Measurements from ENCODE around the gene STPG3. TPM values are rescaled to one million over a fixed set of nuclear protein-coding genes. Genes with fewer than 3 reads are reported as not detected.
A peak's percentile ranks its signal among the peaks of the same experiment; 100 is the strongest.

STPG3 gene
- total and polyA plus RNA-seq, 9 of the 15 experiments (the other 6 are each of a cell fraction or from before 2014, with no cell fraction given), result not detected

DNA sequence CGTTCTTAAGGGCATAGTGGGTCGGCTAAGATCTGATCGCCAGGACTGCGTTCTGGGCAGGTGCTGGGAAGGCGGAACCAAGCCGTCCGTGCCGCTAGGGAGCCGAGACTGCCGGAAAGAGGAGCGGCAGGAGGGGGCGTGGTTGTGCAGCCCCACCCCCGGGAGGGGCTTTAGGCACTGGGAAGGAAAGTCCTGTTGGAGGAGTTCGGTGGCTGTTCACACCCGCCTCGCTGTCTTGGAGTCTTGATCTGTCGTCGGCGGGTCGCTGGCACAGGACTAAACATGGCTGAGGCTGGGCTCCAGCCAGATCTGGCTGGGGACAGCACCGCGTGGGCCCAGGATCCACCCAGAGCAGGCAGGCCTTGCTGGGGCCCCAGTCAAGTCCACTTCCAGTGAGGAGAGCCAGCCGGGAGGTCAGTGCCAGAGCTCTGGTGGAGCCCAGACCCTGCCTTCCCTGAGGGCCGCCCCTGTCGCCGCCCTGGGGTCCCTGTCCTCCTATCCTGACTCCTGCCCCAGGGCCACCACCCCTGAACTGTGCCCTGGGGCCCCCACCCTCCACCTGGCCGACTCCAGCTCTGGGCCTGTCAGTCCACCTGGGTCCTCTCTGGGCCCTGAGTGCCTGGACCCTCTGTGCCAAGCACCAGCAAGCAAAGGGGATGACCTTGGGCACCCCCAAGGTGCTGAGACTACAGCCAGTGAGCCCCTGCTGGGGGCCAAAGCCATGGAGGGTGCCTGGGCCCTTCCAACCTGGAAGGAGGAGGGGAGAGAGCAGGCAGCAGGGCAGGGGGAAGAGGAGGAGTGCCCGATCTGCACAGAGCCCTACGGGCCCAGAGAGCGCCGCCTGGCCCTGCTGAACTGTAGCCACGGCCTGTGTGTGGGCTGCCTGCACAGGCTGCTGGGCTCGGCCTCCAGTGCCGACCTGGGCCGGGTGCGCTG is 33.5 kb upstream of the STPG3 start (continued):
- TF ChIP-seq ZBTB26 (CRISPR knock-in tag; IDR thresholded peaks at IDR 0.05) (no peak), PML (IDR thresholded peaks at IDR 0.05; ENCODE audit: low read length) (no peak), PRDM10 (IDR thresholded peaks at IDR 0.05; ENCODE audit: partially characterized antibody) (no peak), TEAD1 (CRISPR knock-in tag; IDR thresholded peaks at IDR 0.05) (no peak), ZNF124 (CRISPR knock-in tag; IDR thresholded peaks at IDR 0.05) (no peak), PHB2 (IDR thresholded peaks at IDR 0.05; ENCODE audit: low read depth) (no peak), MIER1 (IDR thresholded peaks at IDR 0.05; ENCODE audit: low read depth) (no peak), LEF1 (IDR thresholded peaks at IDR 0.05) (no peak), NR3C1 (CRISPR knock-in tag; IDR thresholded peaks at IDR 0.05) (no peak), ELK1 (CRISPR knock-in tag; IDR thresholded peaks at IDR 0.05) (no peak), ETV1 (tag; conservative IDR thresholded peaks at IDR 0.05; ENCODE audit: low read depth) (peak; percentile 54), HDAC8 (tag; IDR thresholded peaks at IDR 0.05) (no peak), HIVEP1 (CRISPR knock-in tag; IDR thresholded peaks at IDR 0.05) (no peak), CAMTA2 (CRISPR knock-in tag; conservative IDR thresholded peaks at IDR 0.05) (no peak), POLR2B (IDR thresholded peaks at IDR 0.05; ENCODE audit: low read depth, partially characterized antibody) (peak; percentile 66), ERF (CRISPR knock-in tag; IDR thresholded peaks at IDR 0.05) (no peak)
- TF ChIP-seq, protein P1, sequence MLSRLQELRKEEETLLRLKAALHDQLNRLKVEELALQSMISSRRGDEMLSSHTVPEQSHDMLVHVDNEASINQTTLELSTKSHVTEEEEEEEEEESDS (CRISPR knock-in tag; IDR thresholded peaks at IDR 0.05), result no peak
- TF ChIP-seq, protein P2, sequence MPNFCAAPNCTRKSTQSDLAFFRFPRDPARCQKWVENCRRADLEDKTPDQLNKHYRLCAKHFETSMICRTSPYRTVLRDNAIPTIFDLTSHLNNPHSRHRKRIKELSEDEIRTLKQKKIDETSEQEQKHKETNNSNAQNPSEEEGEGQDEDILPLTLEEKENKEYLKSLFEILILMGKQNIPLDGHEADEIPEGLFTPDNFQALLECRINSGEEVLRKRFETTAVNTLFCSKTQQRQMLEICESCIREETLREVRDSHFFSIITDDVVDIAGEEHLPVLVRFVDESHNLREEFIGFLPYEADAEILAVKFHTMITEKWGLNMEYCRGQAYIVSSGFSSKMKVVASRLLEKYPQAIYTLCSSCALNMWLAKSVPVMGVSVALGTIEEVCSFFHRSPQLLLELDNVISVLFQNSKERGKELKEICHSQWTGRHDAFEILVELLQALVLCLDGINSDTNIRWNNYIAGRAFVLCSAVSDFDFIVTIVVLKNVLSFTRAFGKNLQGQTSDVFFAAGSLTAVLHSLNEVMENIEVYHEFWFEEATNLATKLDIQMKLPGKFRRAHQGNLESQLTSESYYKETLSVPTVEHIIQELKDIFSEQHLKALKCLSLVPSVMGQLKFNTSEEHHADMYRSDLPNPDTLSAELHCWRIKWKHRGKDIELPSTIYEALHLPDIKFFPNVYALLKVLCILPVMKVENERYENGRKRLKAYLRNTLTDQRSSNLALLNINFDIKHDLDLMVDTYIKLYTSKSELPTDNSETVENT (CRISPR knock-in tag; IDR thresholded peaks at IDR 0.05), result no peak
- TF ChIP-seq, protein P3, sequence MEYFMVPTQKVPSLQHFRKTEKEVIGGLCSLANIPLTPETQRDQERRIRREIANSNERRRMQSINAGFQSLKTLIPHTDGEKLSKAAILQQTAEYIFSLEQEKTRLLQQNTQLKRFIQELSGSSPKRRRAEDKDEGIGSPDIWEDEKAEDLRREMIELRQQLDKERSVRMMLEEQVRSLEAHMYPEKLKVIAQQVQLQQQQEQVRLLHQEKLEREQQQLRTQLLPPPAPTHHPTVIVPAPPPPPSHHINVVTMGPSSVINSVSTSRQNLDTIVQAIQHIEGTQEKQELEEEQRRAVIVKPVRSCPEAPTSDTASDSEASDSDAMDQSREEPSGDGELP (CRISPR knock-in tag; IDR thresholded peaks at IDR 0.05; ENCODE audit: borderline replicate concordance), result peak; percentile 63
